Parathyroid adenoma (tissue), 2 donors: ENCODE measurements around the gene TNS3.
"Not testable (repeated sequence)": the region's sequence is repeated elsewhere in the genome, so short reads cannot be mapped to it uniquely, and the experiment has no call there.

Experiments used
- H2AFZ ChIP-seq: fragments of 300-600 bp; sonication (generic); one replicate; pipeline ENCODE4 v1.7.0; 2017; ENCODE audit warnings: antibody characterized with exemption, mild to moderate bottlenecking
- H3K27ac ChIP-seq: fragments of 300-600 bp; sonication (generic); one replicate; pipeline ENCODE4 v1.7.0; 2017
- H3K27me3 ChIP-seq: fragments of 300-600 bp; sonication (generic); one replicate; pipeline ENCODE4 v1.7.0; 2017; ENCODE audit warnings: low read length; ENCODE audit not compliant: control insufficient read depth, insufficient read depth
- H3K36me3 ChIP-seq: fragments of 300-600 bp; sonication (generic); one replicate; pipeline ENCODE4 v1.7.0; 2017; ENCODE audit warnings: low read length; ENCODE audit not compliant: control insufficient read depth, insufficient read depth
- H3K4me1 ChIP-seq: fragments of 300-600 bp; sonication (generic); one replicate; pipeline ENCODE4 v1.7.0; 2017; ENCODE audit warnings: control low read depth
- H3K4me2 ChIP-seq: fragments of 300-600 bp; sonication (generic); one replicate; pipeline ENCODE4 v1.7.0; 2017; ENCODE audit warnings: low read length
- H3K4me3 ChIP-seq: fragments of 300-600 bp; sonication (generic); one replicate; pipeline ENCODE4 v1.7.0; 2017; ENCODE audit warnings: low read depth, low read length
- H3K79me2 ChIP-seq: fragments of 300-600 bp; sonication (generic); one replicate; pipeline ENCODE4 v1.7.0; 2017; ENCODE audit warnings: control low read depth
- H3K9ac ChIP-seq: fragments of 300-600 bp; sonication (generic); one replicate; pipeline ENCODE4 v1.7.0; 2017; ENCODE audit warnings: mild to moderate bottlenecking
- H3K9me3 ChIP-seq: fragments of 300-600 bp; sonication (generic); one replicate; pipeline ENCODE4 v1.7.0; 2017; ENCODE audit warnings: low read length; ENCODE audit not compliant: control insufficient read depth
- CTCF ChIP-seq: fragments of 300-600 bp; sonication (generic); IDR thresholded peaks from one replicate; pipeline ENCODE4 v1.7.0; 2017; ENCODE audit warnings: antibody characterized with exemption, mild to moderate bottlenecking
- donor health status: primary hyperparathyroidism.

TNS3 gene

GRCh38 chr7:47472444-47473157 is 109.3 kb downstream of the TNS3 start:
- H3K36me3 ChIP-seq: no peaks in the 10 kb centered on the region
- no peak overlapping the region for H3K4me2 ChIP-seq
- no peak for TF ChIP-seq CTCF
- no peak overlapping the region for H3K4me3 ChIP-seq
- H3K27ac ChIP-seq: peak overlapping the region; percentile 99
- H3K79me2 ChIP-seq: no peaks in the 10 kb centered on the region
- peaks cover 71% of the 10 kb centered on the region for H3K4me1 ChIP-seq
- H3K9ac ChIP-seq: no peak overlapping the region
- H3K27me3 ChIP-seq: no peaks in the 10 kb centered on the region
- no peaks in the 10 kb centered on the region for H3K9me3 ChIP-seq
- peak overlapping the region; percentile 55 for H2AFZ ChIP-seq

- Histone ChIP-seq H3K9me3 (no peaks in the 10 kb centered on the region), H3K79me2 (no peaks in the 10 kb centered on the region), H3K4me1 (peaks cover 64% of the 10 kb centered on the region), H3K4me2 (no peak overlapping the region), H2AFZ (peak overlapping the region; percentile 55), H3K4me3 (no peak overlapping the region), H3K27me3 (no peaks in the 10 kb centered on the region), H3K36me3 (no peaks in the 10 kb centered on the region), H3K9ac (no peak overlapping the region), H3K27ac (peak overlapping the region; percentile 99)
- TF ChIP-seq CTCF: no peak
These were observed 110.1 kb downstream of the TNS3 start for GRCh38 chr7:47471831-47472230.

- Histone ChIP-seq H3K9me3 (no peaks in the 10 kb centered on the region), H3K79me2 (no peaks in the 10 kb centered on the region), H3K4me1 (peaks cover 59% of the 10 kb centered on the region), H3K9ac (no peak overlapping the region), H3K27me3 (no peaks in the 10 kb centered on the region), H3K4me2 (no peak overlapping the region), H3K4me3 (no peak overlapping the region), H3K36me3 (no peaks in the 10 kb centered on the region), H2AFZ (no peak overlapping the region), H3K27ac (peak overlapping the region; percentile 99)
- TF ChIP-seq CTCF: no peak
These were observed 110.6 kb downstream of the TNS3 start for GRCh38 chr7:47471358-47471703.

GRCh38 chr7:47470567-47471357 is 111.1 kb downstream of the TNS3 start:
- no peaks in the 10 kb centered on the region for H3K27me3 ChIP-seq
- no peak overlapping the region for H3K9ac ChIP-seq
- peak overlapping the region; percentile 99 for H3K27ac ChIP-seq
- peak overlapping the region; percentile 4 for H3K4me2 ChIP-seq
- no peaks in the 10 kb centered on the region for H3K36me3 ChIP-seq
- peaks cover 55% of the 10 kb centered on the region for H3K4me1 ChIP-seq
- no peaks in the 10 kb centered on the region for H3K9me3 ChIP-seq
- H2AFZ ChIP-seq: peak overlapping the region; percentile 72
- no peaks in the 10 kb centered on the region for H3K79me2 ChIP-seq
- no peak for TF ChIP-seq CTCF
- no peak overlapping the region for H3K4me3 ChIP-seq

GRCh38 chr7:47469846-47470245 is 112.1 kb downstream of the TNS3 start:
- not testable (repeated sequence) for H3K36me3 ChIP-seq, H3K27ac ChIP-seq, H2AFZ ChIP-seq, H3K4me3 ChIP-seq, H3K9me3 ChIP-seq, H3K4me2 ChIP-seq, H3K79me2 ChIP-seq, H3K27me3 ChIP-seq, H3K9ac ChIP-seq
- peaks cover 46% of the 10 kb centered on the region for H3K4me1 ChIP-seq
